GM12878 (cell line): Measurements from ENCODE around the gene MEIOSIN. TPM values are rescaled to one million over a fixed set of nuclear protein-coding genes. Genes with fewer than 3 reads are reported as not detected.
A peak's percentile ranks its signal among the peaks of the same experiment; 100 is the strongest.

Source experiments
- ASH2L ChIP-seq: fragments of 300-600, 200-600 bp; sonication (generic); IDR thresholded peaks from 2 replicates; pipeline ENCODE4 v1.6.1; 2017; ENCODE audit warnings: low read depth, mild to moderate bottlenecking, borderline replicate concordance
- ATF2 ChIP-seq: IDR thresholded peaks from 2 replicates; pipeline ENCODE4 v1.6.1; 2012; ENCODE audit warnings: low read length, inconsistent platforms
- BMI1 ChIP-seq: fragments of 450-650 bp; IDR thresholded peaks from 2 replicates; pipeline ENCODE4 v1.6.1; 2016; ENCODE audit warnings: mild to moderate bottlenecking, moderate library complexity, borderline replicate concordance
- DPF2 ChIP-seq: fragments of 450-650 bp; IDR thresholded peaks from 2 replicates; pipeline ENCODE4 v1.6.1; 2017; ENCODE audit warnings: mild to moderate bottlenecking
- ETV6 ChIP-seq, 2 experiments: fragments of 450-650 bp in 1 of 2; IDR thresholded peaks in 1 of 2; conservative IDR thresholded peaks in 1 of 2; 2 replicates each; pipeline ENCODE4 v1.6.1; 2014; ENCODE audit warnings: antibody characterized with exemption in 1 of 2, borderline replicate concordance in 1 of 2, low read depth in 1 of 2, mild to moderate bottlenecking in 1 of 2, moderate library complexity in 1 of 2
- FOXK2 ChIP-seq: fragments of 450-650 bp; IDR thresholded peaks from 2 replicates; pipeline ENCODE4 v1.6.1; 2017; ENCODE audit warnings: mild to moderate bottlenecking, moderate library complexity
- HDAC2 ChIP-seq: fragments of 200-600 bp; sonication (generic); IDR thresholded peaks from 2 replicates; pipeline ENCODE4 v1.6.1; 2017
- KAT2A ChIP-seq: conservative IDR thresholded peaks from 2 replicates; pipeline ENCODE4 v1.6.1; 2011; ENCODE audit warnings: low read depth, low read length; ENCODE audit not compliant: control insufficient read depth
- KDM1A ChIP-seq: fragments of 200-600 bp; sonication (generic); IDR thresholded peaks from 2 replicates; pipeline ENCODE4 v1.6.1; 2016; ENCODE audit warnings: borderline replicate concordance
- MTA2 ChIP-seq: fragments of 450-650 bp; IDR thresholded peaks from 2 replicates; pipeline ENCODE4 v1.6.1; 2016; ENCODE audit warnings: low read depth, mild to moderate bottlenecking, moderate library complexity
- NR2C1 ChIP-seq: fragments of 450-650 bp; IDR thresholded peaks from 2 replicates; pipeline ENCODE4 v1.6.1; 2017; ENCODE audit warnings: antibody characterized with exemption, mild to moderate bottlenecking, moderate library complexity
- PAX8 ChIP-seq: fragments of 450-650 bp; IDR thresholded peaks from 2 replicates; pipeline ENCODE4 v1.6.1; 2017; ENCODE audit warnings: mild to moderate bottlenecking, moderate library complexity
- POU2F2 ChIP-seq: IDR thresholded peaks from 3 replicates; pipeline ENCODE4 v1.6.1; 2011; ENCODE audit warnings: low read depth, mild to moderate bottlenecking, low read length, borderline replicate concordance
- RB1 ChIP-seq: fragments of 450-650 bp; formaldehyde crosslinking; IDR thresholded peaks from 2 replicates; pipeline ENCODE4 v1.6.1; 2017; ENCODE audit warnings: mild to moderate bottlenecking, borderline replicate concordance
- RELB ChIP-seq: fragments of 450-650 bp; IDR thresholded peaks from 2 replicates; pipeline ENCODE4 v1.6.1; 2017; ENCODE audit warnings: low read depth, mild to moderate bottlenecking, moderate library complexity
- SMARCA5 ChIP-seq: fragments of 450-650 bp; IDR thresholded peaks from 2 replicates; pipeline ENCODE4 v1.6.1; 2017; ENCODE audit warnings: mild to moderate bottlenecking
- SREBF2 ChIP-seq: IDR thresholded peaks from 2 replicates; pipeline ENCODE4 v1.6.1; 2012; ENCODE audit warnings: mild to moderate bottlenecking, low read length
- USF1 ChIP-seq: IDR thresholded peaks from 2 replicates; pipeline ENCODE4 v1.6.1; 2011; ENCODE audit warnings: borderline replicate concordance, low read depth, mild to moderate bottlenecking, moderate library complexity, mixed read lengths, low read length; ENCODE audit not compliant: insufficient read depth; ENCODE audit errors: extremely low read length
- USF2 ChIP-seq: IDR thresholded peaks from 2 replicates; pipeline ENCODE4 v1.6.1; 2011; ENCODE audit warnings: low read depth, low read length, improper control_type of control experiment, borderline replicate concordance
- ZNF687 ChIP-seq: fragments of 450-650 bp; IDR thresholded peaks from 2 replicates; pipeline ENCODE4 v1.6.1; 2017; ENCODE audit warnings: mild to moderate bottlenecking, moderate library complexity
- ZZZ3 ChIP-seq: IDR thresholded peaks from 2 replicates; pipeline ENCODE4 v1.6.1; 2011; ENCODE audit warnings: low read depth; ENCODE audit not compliant: control insufficient read depth, insufficient read length
- polyA plus RNA-seq, 11 experiments: library from polyadenylated mRNA; depleted of rRNA in 4 of 11; unstranded in 6 of 11; stranded (reverse) in 5 of 11; fragments of >200 nt; fragmentation: Nextera tagmentation in 4 of 11; fragmentation: Illumina TruSeq in 1 of 11; extraction: Ambion mirVana in 4 of 11; extraction: Trizol in 1 of 11; gene quantifications; 1 replicate in 1 of 11; 2 replicates in 10 of 11; pipeline versions ENCODE4 v1.2.1 to v1.2.3, GENCODE V29; 2011 to 2016; ENCODE audit warnings: inconsistent platforms in 2 of 11, missing spikeins in 2 of 11, low read depth in 1 of 11
- total RNA-seq, 4 experiments: library from RNA; depleted of rRNA in 3 of 4; stranded (reverse); fragments of >200 nt in 3 of 4; fragmentation: Illumina TruSeq in 1 of 4; extraction: Trizol in 1 of 4; gene quantifications; 2 replicates each; pipeline versions ENCODE4 v1.2.1 to v1.2.3, GENCODE V29; 2013 to 2021

Gene MEIOSIN
- total and polyA plus RNA-seq, 10 of the 15 experiments (the other 5 are each of a cell fraction or from before 2014, with no cell fraction given) = 0.05 to 0.66 (median 0.14) TPM; not detected in 4

- peak; percentile 92; the same call in 1 of the 2 replicates for TF ChIP-seq RB1
- no peak for TF ChIP-seq USF2
- no peak for TF ChIP-seq NR2C1
- TF ChIP-seq POU2F2 = peak; percentile 74; the same call in 2 of the 3 replicates
- TF ChIP-seq KAT2A = no peak
- TF ChIP-seq BMI1 = peak; percentile 66; the same call in 1 of the 2 replicates
- TF ChIP-seq HDAC2 = 0 out of 2 replicates have a peak, but pooled peaks have one; percentile 84
- TF ChIP-seq KDM1A = no peak
- TF ChIP-seq DPF2 = no peak
- no peak for TF ChIP-seq ASH2L
- TF ChIP-seq MTA2 = no peak
- TF ChIP-seq ATF2 = no peak
- TF ChIP-seq PAX8 = no peak
- TF ChIP-seq ZZZ3 = no peak
- peak; percentile 70; the same call in 1 of the 2 replicates for TF ChIP-seq RELB
- no peak for TF ChIP-seq SMARCA5
- no peak for TF ChIP-seq USF1
- TF ChIP-seq SREBF2 = 0 out of 2 replicates have a peak, but pooled peaks have one; percentile 54
- TF ChIP-seq FOXK2 = peak; percentile 77
- TF ChIP-seq ZNF687 = no peak
- no peak for TF ChIP-seq ETV6 (conservative IDR thresholded peaks at IDR 0.05 in 1 of 2, IDR thresholded peaks at IDR 0.05 in 1 of 2; ENCODE audit: borderline replicate concordance in 1 of 2, low read depth in 1 of 2)
Observed at GRCh38 chr19:45691516-45692186, 41.6 kb upstream of the MEIOSIN start, which contains the start of gene SNRPD2 (continued).
